Effector CD4-positive, alpha-beta T cell (primary cell): ENCODE results near the gene MORF4L2.

Source experiments
- DNase-seq: peaks from one replicate; pipeline ENCODE4 v3.0.0-alpha.2; 2020
- total RNA-seq: gene quantifications from one replicate; lab custom pipeline; 2026; lab: John Stamatoyannopoulos, UW

The MORF4L2 gene
- total RNA-seq: 80.7 reads per million, percentile 78 among the genes with 10 or more reads in this experiment

- peak; percentile 80 for DNase-seq
These were observed at the start of gene MORF4L2 for GRCh38 chrX:103686199-103687072. Gene MORF4L2, minus strand, starts transcription at chrX:103686699. Its CDS starts 9,672 bp downstream, at chrX:103677027.

- no peak for DNase-seq
These were observed 47.7 kb upstream of the MORF4L2 start for GRCh38 chrX:103734125-103734760.

- no peak for DNase-seq
These were observed 46.5 kb upstream of the MORF4L2 start for GRCh38 chrX:103733017-103733416.

- DNase-seq: no peak
These were observed 44.4 kb upstream of the MORF4L2 start for GRCh38 chrX:103730796-103731493.

- DNase-seq: no peak
These were observed 43.8 kb upstream of the MORF4L2 start for GRCh38 chrX:103730147-103730795.

- DNase-seq: no peak
These were observed 42.5 kb upstream of the MORF4L2 start for GRCh38 chrX:103729015-103729414.

GRCh38 chrX:103727115-103727514, 40.6 kb upstream of the MORF4L2 start:
- DNase-seq: no peak

- DNase-seq: no peak
These were observed 40.0 kb upstream of the MORF4L2 start for GRCh38 chrX:103726477-103726876.

- DNase-seq: no peak
These were observed 36.0 kb upstream of the MORF4L2 start for GRCh38 chrX:103722505-103722904.

- no peak for DNase-seq
These were observed 31.6 kb upstream of the MORF4L2 start for GRCh38 chrX:103718120-103718519.

- no peak for DNase-seq
These were observed 30.5 kb upstream of the MORF4L2 start for GRCh38 chrX:103716962-103717361.

GRCh38 chrX:103710609-103711008, 24.1 kb upstream of the MORF4L2 start, which contains the start of gene TMEM31:
Gene TMEM31, plus strand, starts transcription at chrX:103710909. Its CDS starts 1,350 bp downstream, at chrX:103712259.
- no peak for DNase-seq

GRCh38 chrX:103704863-103705262, 18.4 kb upstream of the MORF4L2 start:
- no peak for DNase-seq

- no peak for DNase-seq
These were observed 12.7 kb upstream of the MORF4L2 start for GRCh38 chrX:103699243-103699642.

- no peak for DNase-seq
These were observed 11.2 kb upstream of the MORF4L2 start for GRCh38 chrX:103697687-103698086.

GRCh38 chrX:103691059-103691458, 4.6 kb upstream of the MORF4L2 start:
- no peak for DNase-seq

GRCh38 chrX:103688946-103689345, 2.4 kb upstream of the MORF4L2 start:
- no peak for DNase-seq

GRCh38 chrX:103687696-103688201, 1.2 kb upstream of the MORF4L2 start:
- DNase-seq: peak; percentile 15

GRCh38 chrX:103687073-103687695, 685 bp upstream of the MORF4L2 start:
- DNase-seq: peak; percentile 81

GRCh38 chrX:103685396-103685795, 1.1 kb downstream of the MORF4L2 start:
- DNase-seq: no peak

GRCh38 chrX:103681443-103681842, 5.1 kb downstream of the MORF4L2 start:
- no peak for DNase-seq
